ENCODE results near the gene DNAJB12.
A peak's percentile ranks its signal among the peaks of the same experiment; 100 is the strongest.
"Not testable (repeated sequence)": the region's sequence is repeated elsewhere in the genome, so short reads cannot be mapped to it uniquely, and the experiment has no call there.

DNAJB12 gene

DNA sequence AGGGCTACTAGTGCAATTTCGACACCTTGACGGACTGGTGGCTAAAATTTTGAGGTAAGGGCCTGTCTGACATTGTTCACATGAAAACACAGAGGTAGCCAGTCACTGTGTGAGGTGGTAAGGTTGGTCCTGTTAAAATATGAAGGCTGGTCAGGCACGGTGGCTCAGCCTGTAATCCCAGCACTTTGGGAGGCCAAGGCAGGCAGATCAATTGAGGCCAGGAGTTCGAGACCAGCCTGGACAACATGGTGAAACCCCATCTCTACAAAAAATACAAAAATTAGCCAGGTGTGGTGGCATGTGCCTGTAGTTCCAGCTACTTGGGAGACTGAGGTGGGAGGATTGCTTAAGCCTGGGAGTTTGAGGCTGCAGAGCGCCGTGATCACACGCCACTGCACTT, 47.0 kb downstream of the DNAJB12 start:
- H3K4me1 Mint-ChIP-seq (ENCODE audit: low read depth): peaks cover 78% of the 10 kb centered on the region
- H3K27ac Mint-ChIP-seq: peak overlapping the region; percentile 91
- H3K36me3 Mint-ChIP-seq (ENCODE audit: low read depth); H3K9me3 Mint-ChIP-seq; DNase-seq; H3K27me3 Mint-ChIP-seq; H3K4me3 Mint-ChIP-seq: not testable (repeated sequence)

DNA sequence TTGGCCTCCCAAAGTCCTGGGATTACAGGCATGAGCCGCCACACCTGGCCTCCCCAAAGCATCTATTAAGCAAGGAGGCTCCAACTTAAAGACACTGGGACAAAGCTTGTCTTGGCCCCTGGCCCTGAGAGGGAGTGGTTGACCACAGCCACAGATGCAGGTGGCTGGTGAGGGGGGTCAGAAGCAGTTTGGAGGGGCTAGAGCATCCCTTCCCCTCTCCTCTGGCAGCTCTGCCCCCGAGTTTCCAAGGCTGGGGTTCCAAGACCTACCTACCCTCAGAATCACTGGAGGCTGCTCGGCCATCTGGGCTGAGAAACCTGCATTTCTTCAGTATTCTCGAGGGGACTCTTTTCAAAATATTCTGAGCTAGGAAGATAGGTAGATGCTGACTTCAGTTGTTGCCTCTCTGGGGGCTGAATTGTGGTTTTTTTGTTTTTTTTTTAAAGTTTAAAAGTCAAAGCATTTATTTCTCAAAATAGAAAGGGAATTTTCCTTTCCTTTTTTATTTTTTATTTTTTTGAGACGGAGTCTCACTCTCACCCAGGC, 48.4 kb downstream of the DNAJB12 start:
- H3K27me3 Mint-ChIP-seq: no peaks in the 10 kb centered on the region
- peaks cover 79% of the 10 kb centered on the region for H3K4me1 Mint-ChIP-seq (ENCODE audit: low read depth)

DNA sequence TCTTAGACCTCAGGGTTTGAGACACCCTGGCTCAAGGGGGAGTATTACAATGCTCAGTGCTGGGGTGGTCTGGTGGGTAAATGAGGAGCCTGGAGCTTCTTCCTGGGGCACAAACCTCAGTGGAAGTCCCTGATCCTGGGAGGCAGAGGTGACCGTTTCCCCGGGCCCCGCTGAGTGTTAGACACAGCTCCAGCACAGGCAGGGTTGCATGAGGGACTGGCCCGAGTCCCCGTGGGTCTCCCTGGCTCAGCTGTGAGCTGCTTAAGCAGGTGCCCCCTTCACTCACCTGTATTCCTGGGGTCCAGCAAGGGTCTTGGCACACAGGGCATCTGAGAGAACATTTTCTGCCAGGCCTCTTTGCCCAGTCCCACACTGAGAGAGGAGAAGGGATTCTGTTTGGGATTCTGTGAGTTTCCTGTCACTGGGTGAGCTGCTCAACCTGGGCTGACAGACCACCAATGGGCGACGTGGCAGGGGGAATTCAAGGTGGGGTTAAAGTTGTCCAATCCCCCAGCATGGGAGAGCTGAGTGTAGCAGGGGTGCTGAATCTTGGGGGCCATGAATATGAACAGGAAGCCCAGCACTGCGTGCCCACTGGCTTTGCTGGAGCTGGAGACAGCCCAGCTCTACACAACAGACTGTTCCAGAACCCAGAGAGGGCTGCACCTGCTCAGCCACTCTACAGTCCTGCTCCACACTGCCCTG, 51.1 kb downstream of the DNAJB12 start:
- Mint-ChIP-seq H3K27me3 (no peaks in the 10 kb centered on the region), H3K4me1 (ENCODE audit: low read depth) (peaks cover 66% of the 10 kb centered on the region), H3K4me3 (peak overlapping the region; percentile 78), H3K36me3 (ENCODE audit: low read depth) (peaks cover 4% of the 10 kb centered on the region), H3K9me3 (no peaks in the 10 kb centered on the region), H3K27ac (peak overlapping the region; percentile 78)
- DNase-seq: no peak

More for the DNA sequence above, 48.4 kb downstream of the DNAJB12 start:
- Mint-ChIP-seq H3K4me3 (no peak overlapping the region), H3K9me3 (no peaks in the 10 kb centered on the region), H3K36me3 (ENCODE audit: low read depth) (peaks cover 4% of the 10 kb centered on the region), H3K27ac (peak overlapping the region; percentile 96)
- DNase-seq: no peak

DNA sequence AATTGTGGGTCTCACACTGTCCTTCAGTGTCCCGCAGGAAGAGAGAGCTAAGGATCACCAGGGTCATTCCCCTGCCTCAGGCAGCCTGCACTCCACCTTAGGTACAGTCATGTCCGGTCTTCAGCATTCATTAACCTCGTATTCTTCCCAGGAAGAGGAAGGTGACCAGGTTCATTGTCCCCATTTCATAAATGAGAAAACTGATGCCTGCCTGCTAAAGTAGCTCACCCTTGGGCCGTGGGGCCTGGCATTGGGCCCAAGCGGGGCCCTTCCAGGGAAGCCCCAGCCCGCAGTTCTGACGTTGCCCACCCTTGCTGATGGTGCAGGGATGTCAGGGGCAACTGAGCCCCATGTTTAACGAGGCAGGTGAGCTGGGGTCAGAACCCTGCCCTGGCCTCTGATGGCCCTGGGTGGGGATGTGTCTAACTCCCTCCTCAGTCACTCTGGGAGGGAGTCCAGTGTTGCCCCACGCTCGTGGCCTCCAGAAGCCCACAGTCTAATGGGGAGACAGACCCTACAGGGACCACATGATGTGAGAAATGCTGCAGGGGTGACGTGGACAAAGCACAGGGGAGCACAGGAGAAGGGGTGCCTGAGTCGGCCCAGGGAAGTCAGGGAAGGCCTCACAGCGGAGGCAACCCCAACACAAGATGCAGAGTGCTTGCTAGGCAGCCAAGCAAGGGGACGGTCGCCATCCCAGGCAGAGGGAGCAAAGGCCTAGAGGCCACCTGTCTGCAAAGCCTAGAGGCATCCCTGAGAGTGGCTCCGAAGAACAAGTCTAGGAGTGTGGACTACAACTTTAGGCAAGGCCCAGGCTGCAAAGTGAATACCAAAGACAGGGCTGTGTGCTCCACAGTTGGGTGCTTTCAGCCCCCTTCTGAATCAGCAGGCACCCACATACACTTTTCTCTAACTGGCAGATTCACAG, 55.9 kb downstream of the DNAJB12 start:
- no peaks in the 10 kb centered on the region for H3K27me3 Mint-ChIP-seq
- H3K4me1 Mint-ChIP-seq (ENCODE audit: low read depth): peaks cover 67% of the 10 kb centered on the region
- DNase-seq: no peak
- H3K4me3 Mint-ChIP-seq: peak overlapping the region; percentile 81
- peak overlapping the region; percentile 100 for H3K27ac Mint-ChIP-seq
- H3K36me3 Mint-ChIP-seq (ENCODE audit: low read depth): peaks cover 12% of the 10 kb centered on the region
- no peaks in the 10 kb centered on the region for H3K9me3 Mint-ChIP-seq

DNA sequence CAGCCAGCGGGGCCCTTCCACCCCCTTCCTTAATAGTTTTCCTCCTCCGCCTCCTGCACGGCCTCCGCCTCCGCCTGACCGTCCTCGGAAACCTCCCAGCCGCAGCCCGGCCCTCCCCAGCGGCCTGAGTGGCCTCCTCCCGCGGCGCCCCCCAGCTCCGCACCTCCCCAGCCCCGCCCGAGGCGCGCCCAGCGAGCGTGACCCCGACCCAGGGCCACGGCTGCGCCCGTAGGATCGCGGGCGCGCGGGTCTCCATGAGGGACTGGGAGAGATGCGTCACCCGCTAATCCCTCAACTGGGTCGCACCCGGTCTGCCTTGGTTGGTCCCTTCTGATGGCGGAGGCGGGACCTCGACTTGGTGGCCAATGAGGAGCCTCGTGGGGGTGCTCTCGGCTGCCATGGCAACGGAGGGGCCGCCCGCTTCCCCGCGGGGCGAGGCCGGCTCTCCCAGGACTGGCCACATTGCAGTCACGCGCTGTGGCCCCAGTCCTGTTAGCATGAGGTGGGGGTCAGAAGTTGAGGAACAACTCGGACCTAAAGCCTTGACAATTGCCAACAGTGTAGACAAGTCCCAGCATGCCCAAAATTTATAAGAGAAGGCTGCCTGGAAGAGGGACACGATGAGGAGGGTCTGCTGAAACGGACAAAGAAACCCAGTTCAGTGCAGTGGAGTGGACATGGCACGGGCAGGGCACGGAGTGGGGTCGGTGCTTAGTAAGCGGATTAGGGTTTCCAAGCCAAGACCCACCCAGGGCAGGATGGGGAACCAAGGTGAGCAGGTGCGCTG, 56.7 kb downstream of the DNAJB12 start:
- Mint-ChIP-seq H3K27me3 (no peaks in the 10 kb centered on the region), H3K36me3 (ENCODE audit: low read depth) (peaks cover 12% of the 10 kb centered on the region), H3K4me1 (ENCODE audit: low read depth) (peaks cover 64% of the 10 kb centered on the region), H3K4me3 (peak overlapping the region; percentile 81), H3K27ac (peak overlapping the region; percentile 100), H3K9me3 (no peaks in the 10 kb centered on the region)
- DNase-seq: peak; percentile 93

DNA sequence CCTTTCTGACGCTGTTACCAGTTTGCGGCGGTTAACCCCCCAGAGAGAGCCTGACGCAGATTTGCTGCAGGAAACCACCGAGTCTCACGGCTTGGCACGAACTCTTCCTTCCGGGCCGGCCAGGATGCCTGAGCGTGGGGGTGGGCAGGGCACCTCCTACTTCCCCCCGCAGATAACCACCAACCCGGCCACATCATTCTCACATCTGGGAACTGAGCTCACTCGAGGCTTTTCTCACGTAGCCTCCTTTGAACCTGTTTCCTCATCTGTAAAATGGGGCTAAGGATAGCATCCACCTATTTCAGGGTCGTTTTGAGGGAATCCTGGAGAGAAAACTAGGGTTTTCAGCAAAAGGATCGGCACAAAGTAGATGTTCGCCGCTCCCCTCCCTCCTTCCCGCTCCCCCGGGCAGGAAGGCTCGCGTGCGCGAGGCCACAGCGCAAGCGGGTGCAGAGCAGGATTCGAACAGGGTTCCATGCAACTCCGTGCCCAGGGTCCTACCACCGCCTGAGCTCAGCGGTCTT, 57.4 kb downstream of the DNAJB12 start:
- H3K4me1 Mint-ChIP-seq (ENCODE audit: low read depth): peaks cover 71% of the 10 kb centered on the region
- H3K36me3 Mint-ChIP-seq (ENCODE audit: low read depth): peaks cover 12% of the 10 kb centered on the region
- H3K9me3 Mint-ChIP-seq: no peaks in the 10 kb centered on the region
- H3K27me3 Mint-ChIP-seq: no peaks in the 10 kb centered on the region
- peak; percentile 93 for DNase-seq
- H3K27ac Mint-ChIP-seq: peak overlapping the region; percentile 100
- peak overlapping the region; percentile 81 for H3K4me3 Mint-ChIP-seq

DNA sequence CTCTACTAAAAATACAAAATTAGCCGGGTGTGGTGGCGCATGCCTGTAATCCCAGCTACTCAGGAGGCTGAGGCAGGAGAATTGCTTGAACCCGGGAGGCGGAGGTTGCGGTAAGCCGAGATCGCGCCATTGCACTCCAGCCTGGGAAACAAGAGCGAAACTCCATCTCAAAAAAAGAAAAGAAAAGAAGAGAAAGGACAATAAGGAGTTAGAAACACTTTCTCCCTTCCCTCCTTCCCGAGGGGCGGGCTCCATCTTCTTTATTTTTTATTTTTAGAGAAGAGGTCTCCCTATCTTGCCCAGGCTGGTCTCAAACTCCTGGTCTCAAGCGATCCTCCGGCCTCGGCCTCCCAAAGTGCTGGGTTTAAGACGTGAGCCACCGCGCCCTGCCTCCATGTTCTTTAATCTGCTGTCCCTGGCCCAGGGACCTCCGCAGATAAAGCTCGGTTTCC, 57.9 kb downstream of the DNAJB12 start:
- H3K27ac Mint-ChIP-seq: peak overlapping the region; percentile 100
- not testable (repeated sequence) for H3K9me3 Mint-ChIP-seq, H3K27me3 Mint-ChIP-seq, DNase-seq
- peak overlapping the region; percentile 81 for H3K4me3 Mint-ChIP-seq
- H3K4me1 Mint-ChIP-seq (ENCODE audit: low read depth): peaks cover 75% of the 10 kb centered on the region
- peaks cover 12% of the 10 kb centered on the region for H3K36me3 Mint-ChIP-seq (ENCODE audit: low read depth)

DNA sequence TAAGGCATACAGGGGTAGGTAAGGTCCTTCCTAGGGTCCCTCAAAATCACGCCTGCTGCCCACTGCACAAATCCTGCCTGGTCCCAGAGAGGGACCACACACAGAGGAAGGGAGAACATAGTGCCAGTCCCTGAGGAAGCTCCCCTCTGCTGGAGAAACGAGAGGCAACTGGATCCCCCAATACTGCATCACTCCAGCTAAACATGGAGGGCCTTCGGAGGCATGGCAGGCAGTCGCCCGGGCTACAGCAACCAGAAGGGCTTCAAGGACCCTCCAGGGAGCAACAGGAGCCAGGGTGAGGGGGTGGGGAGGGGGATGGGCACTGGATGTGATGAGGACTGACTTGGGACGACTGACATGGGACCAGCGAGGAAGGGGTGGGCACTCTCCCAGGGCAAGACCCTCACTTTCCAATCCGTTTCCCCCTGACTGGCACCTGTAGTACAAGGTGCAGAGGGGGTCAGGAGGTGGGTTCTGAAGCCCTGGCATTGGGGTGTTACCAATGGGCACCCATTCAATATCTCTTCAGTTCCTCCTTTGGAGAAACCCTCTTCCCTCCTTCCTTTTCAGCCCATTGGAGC, 59.3 kb downstream of the DNAJB12 start:
- Mint-ChIP-seq H3K27me3 (no peaks in the 10 kb centered on the region), H3K4me1 (ENCODE audit: low read depth) (peaks cover 79% of the 10 kb centered on the region), H3K4me3 (peak overlapping the region; percentile 65), H3K9me3 (no peaks in the 10 kb centered on the region), H3K27ac (peak overlapping the region; percentile 100), H3K36me3 (ENCODE audit: low read depth) (peaks cover 7% of the 10 kb centered on the region)
- peak; percentile 57 for DNase-seq

DNA sequence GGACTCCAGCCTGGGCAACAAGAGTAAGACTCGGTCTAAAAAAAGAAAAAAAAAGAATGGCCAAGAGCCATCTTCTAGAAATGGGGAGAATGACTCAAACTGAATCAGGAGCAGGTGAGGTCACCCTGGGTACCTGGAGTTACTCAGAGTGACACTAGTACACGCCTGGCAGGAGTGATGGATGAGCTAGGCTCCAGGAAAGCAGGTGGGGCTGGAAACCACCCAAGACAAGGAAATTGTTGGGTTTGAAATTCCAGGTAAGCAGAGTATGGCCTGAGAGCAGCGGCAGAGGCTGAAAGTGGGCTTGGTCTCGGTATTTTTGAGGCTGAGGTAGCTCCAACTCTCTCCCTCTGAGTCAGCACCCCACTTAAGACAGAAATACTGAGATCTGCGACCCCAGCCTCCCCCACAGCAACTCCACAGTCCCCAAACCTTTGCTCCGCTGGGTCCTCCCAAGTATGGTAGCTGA, 62.5 kb downstream of the DNAJB12 start:
- peaks cover 7% of the 10 kb centered on the region for H3K36me3 Mint-ChIP-seq (ENCODE audit: low read depth)
- peak overlapping the region; percentile 41 for H3K4me3 Mint-ChIP-seq
- H3K9me3 Mint-ChIP-seq: no peaks in the 10 kb centered on the region
- no peaks in the 10 kb centered on the region for H3K27me3 Mint-ChIP-seq
- peak; percentile 77 for DNase-seq
- H3K4me1 Mint-ChIP-seq (ENCODE audit: low read depth): peaks cover 63% of the 10 kb centered on the region
- peak overlapping the region; percentile 100 for H3K27ac Mint-ChIP-seq

DNA sequence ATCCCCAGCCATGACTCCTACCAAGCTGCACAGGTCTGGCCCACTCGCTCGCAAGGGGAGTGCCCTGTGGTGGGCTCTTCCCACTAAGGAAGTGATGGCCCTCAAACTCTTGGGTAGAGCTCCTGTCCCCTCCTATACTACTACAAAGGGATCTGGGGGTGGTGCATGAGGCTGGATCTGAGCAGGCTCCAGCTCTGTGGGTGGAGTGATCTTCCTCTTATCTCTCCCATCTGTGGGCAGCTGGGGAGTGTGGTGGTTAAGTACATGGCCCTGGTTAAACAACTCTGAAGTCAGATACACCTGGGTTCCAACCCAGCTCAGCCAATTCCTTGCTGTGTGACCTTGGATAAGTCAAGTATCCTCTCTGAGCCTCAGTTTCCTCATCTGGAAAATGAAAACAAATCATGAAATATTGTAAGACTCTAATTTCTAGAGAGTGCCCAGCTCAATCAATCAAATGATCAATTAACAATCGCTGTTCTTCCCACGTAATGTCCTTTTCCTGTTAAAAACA, 63.6 kb downstream of the DNAJB12 start:
- Mint-ChIP-seq H3K27ac (peak overlapping the region; percentile 100), H3K9me3 (no peaks in the 10 kb centered on the region), H3K4me3 (peak overlapping the region; percentile 42), H3K4me1 (ENCODE audit: low read depth) (peaks cover 64% of the 10 kb centered on the region), H3K36me3 (ENCODE audit: low read depth) (peaks cover 5% of the 10 kb centered on the region), H3K27me3 (no peaks in the 10 kb centered on the region)
- no peak for DNase-seq

DNA sequence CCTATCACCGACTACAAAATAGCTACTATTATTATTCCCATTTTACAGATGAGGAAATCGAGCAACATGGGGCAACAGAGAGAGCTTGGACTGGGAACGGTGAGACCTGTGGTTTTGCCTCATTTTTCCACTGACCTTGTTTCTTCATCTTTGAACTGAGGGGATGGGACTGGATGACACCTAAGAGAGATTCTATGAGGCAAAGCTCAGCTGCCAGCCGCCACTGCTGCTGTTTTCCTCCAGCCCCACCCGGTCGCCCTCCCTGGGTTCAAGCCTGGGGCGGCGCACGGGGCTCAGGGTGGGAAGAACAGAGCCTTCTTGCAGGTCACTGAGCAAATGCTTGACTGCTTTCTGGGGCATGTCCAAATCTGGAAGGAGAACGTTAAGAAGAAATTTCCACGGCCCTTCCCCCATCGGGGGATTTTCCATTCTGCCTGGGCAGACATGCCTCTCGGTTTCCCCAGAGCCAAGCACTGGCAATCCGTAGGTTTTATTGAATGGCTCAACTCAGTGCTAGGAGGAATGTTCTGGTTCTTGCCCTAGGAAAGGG, 68.7 kb downstream of the DNAJB12 start:
- Mint-ChIP-seq H3K27me3 (no peaks in the 10 kb centered on the region), H3K27ac (peak overlapping the region; percentile 77), H3K4me3 (no peak overlapping the region), H3K9me3 (no peaks in the 10 kb centered on the region), H3K36me3 (ENCODE audit: low read depth) (no peaks in the 10 kb centered on the region), H3K4me1 (ENCODE audit: low read depth) (peaks cover 35% of the 10 kb centered on the region)
- DNase-seq: no peak

DNA sequence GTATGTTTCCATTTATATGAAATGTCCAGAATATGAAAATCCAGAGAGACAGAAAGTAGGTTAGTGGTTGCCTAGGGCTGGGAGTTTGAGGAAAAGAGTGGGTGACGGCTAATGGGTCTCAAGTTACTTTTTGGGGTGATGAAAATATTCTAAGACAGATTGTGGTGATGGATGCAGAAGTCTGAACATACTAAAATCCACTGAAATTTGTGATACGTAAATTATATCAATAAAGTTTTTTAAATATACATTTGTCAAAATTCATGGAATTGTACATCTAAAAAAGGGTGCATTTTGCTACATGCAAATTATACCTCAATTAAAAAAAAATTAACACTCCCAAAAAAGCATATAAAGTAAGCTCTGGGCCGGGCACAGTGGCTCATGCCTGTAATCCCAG, 71.6 kb downstream of the DNAJB12 start:
- no peaks in the 10 kb centered on the region for H3K9me3 Mint-ChIP-seq
- H3K4me3 Mint-ChIP-seq: no peak overlapping the region
- DNase-seq: no peak
- peaks cover 38% of the 10 kb centered on the region for H3K4me1 Mint-ChIP-seq (ENCODE audit: low read depth)
- H3K36me3 Mint-ChIP-seq (ENCODE audit: low read depth): no peaks in the 10 kb centered on the region
- no peaks in the 10 kb centered on the region for H3K27me3 Mint-ChIP-seq
- H3K27ac Mint-ChIP-seq: no peak overlapping the region

All from activated T-cell treated with anti-CD3 and anti-CD28 coated beads, Interleukin-2, amount 50 U/mL, for 24 hours (primary cell).